ENCODE results near the gene COPB2.

GRCh38 chr3:139311557-139311956 is 77.9 kb downstream of the COPB2 start:
- TF ChIP-seq CTCF (tag by site-specific recombination; IDR thresholded peaks at IDR 0.05) (no peak), ZNF354C (tag by site-specific recombination; IDR thresholded peaks at IDR 0.05; ENCODE audit: borderline replicate concordance, low read depth) (no peak), ZNF248 (tag by site-specific recombination; IDR thresholded peaks at IDR 0.05) (no peak), OVOL3 (tag by site-specific recombination; IDR thresholded peaks at IDR 0.05) (no peak), ZNF10 (tag by site-specific recombination; IDR thresholded peaks at IDR 0.05) (no peak), ZNF292 (tag by site-specific recombination; IDR thresholded peaks at IDR 0.05; ENCODE audit: borderline replicate concordance, low read depth) (no peak), GFI1B (tag by site-specific recombination; IDR thresholded peaks at IDR 0.05) (no peak), ZNF501 (tag by site-specific recombination; IDR thresholded peaks at IDR 0.05) (no peak), ZBTB1 (tag by site-specific recombination; IDR thresholded peaks at IDR 0.05) (no peak), ZNF747 (tag by site-specific recombination; IDR thresholded peaks at IDR 0.05) (no peak), ZNF335 (tag by site-specific recombination; conservative IDR thresholded peaks at IDR 0.05) (no peak)
- TF ChIP-seq, protein P1, sequence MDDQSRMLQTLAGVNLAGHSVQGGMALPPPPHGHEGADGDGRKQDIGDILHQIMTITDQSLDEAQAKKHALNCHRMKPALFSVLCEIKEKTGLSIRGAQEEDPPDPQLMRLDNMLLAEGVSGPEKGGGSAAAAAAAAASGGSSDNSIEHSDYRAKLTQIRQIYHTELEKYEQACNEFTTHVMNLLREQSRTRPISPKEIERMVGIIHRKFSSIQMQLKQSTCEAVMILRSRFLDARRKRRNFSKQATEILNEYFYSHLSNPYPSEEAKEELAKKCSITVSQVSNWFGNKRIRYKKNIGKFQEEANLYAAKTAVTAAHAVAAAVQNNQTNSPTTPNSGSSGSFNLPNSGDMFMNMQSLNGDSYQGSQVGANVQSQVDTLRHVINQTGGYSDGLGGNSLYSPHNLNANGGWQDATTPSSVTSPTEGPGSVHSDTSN (CRISPR knock-in tag; IDR thresholded peaks at IDR 0.05) = no peak
- TF ChIP-seq, protein P2, sequence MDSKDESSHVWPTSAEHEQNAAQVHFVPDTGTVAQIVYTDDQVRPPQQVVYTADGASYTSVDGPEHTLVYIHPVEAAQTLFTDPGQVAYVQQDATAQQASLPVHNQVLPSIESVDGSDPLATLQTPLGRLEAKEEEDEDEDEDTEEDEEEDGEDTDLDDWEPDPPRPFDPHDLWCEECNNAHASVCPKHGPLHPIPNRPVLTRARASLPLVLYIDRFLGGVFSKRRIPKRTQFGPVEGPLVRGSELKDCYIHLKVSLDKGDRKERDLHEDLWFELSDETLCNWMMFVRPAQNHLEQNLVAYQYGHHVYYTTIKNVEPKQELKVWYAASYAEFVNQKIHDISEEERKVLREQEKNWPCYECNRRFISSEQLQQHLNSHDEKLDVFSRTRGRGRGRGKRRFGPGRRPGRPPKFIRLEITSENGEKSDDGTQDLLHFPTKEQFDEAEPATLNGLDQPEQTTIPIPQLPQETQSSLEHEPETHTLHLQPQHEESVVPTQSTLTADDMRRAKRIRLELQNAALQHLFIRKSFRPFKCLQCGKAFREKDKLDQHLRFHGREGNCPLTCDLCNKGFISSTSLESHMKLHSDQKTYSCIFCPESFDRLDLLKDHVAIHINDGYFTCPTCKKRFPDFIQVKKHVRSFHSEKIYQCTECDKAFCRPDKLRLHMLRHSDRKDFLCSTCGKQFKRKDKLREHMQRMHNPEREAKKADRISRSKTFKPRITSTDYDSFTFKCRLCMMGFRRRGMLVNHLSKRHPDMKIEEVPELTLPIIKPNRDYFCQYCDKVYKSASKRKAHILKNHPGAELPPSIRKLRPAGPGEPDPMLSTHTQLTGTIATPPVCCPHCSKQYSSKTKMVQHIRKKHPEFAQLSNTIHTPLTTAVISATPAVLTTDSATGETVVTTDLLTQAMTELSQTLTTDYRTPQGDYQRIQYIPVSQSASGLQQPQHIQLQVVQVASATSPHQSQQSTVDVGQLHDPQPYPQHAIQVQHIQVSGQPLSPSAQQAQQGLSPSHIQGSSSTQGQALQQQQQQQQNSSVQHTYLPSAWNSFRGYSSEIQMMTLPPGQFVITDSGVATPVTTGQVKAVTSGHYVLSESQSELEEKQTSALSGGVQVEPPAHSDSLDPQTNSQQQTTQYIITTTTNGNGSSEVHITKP (tag by site-specific recombination; IDR thresholded peaks at IDR 0.05) = no peak
- TF ChIP-seq, protein P3, sequence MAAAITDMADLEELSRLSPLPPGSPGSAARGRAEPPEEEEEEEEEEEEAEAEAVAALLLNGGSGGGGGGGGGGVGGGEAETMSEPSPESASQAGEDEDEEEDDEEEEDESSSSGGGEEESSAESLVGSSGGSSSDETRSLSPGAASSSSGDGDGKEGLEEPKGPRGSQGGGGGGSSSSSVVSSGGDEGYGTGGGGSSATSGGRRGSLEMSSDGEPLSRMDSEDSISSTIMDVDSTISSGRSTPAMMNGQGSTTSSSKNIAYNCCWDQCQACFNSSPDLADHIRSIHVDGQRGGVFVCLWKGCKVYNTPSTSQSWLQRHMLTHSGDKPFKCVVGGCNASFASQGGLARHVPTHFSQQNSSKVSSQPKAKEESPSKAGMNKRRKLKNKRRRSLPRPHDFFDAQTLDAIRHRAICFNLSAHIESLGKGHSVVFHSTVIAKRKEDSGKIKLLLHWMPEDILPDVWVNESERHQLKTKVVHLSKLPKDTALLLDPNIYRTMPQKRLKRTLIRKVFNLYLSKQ (tag by site-specific recombination; IDR thresholded peaks at IDR 0.05; ENCODE audit: borderline replicate concordance) = no peak

All from HEK293 (cell line).